ENCODE measurements around the gene AHDC1. TPM values are rescaled to one million over a fixed set of nuclear protein-coding genes. Genes with fewer than 3 reads are reported as not detected.

AHDC1 gene
- total RNA-seq, 4 donors from 2014 or later: 25.5 to 91.4 (median 47.8) TPM

DNA sequence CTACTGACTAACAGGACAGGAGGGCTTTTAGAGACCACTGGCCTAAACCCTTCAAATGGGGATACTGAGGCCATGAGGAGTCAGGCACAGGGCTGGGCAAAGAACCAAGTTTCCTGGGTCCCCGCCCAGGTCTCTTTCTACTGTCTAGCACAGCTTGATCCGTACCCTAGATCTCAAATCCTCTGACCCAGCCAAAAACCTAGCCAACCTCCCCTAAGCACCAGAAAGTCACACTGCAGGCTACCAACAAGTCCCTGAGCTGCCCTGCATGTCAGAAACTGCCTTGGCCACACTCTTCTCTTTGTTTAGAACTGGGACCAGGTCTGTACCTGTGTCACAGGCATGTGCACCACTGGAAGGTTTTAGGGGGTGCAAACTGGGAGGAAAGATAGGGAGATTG is 33.6 kb downstream of the AHDC1 start:
- DNase-seq: peak; percentile 52 to 66

DNA sequence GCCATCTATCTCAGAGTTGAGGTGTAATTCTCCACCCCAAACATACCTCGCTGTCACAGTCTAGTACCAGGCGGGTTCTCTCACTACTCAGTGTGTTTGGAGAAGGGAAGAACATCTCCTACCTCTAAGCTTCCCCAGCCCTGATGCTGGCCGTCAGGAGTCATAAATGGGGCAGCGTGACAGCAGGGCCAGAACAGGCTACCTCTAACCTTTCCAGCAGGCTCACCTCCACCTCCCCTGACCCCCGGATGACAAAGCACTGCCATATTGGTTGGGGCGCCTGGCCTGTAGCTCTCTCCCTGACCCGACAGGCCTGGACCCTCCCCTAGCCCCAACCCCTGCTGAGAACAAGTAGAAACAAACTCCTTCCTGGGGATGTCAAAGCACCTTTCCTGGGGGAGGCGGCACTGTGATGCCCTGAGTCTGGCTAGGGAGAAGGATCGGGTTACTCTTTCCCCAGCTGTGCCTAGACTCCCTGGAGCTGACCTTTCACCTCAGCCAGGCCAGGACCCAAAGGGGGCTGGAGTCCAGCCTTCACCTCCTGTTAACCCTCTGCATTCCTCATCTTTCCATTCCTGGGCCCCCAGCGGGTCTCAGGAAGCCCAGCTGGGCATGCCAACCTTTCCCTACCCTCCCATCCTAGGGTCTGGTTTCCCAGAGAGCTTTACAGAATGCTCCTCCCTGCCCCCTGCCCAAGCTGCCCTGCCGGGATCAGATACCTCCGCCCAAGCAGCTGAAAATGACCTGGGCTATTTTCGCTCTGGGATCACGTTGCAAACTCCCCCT is 34.2 kb downstream of the AHDC1 start:
- TF ChIP-seq CTCF (IDR thresholded peaks at IDR 0.05) (no peak), POLR2A (IDR thresholded peaks at IDR 0.05) (no peak)
- WGBS, 2 donors: 72 to 74% methylated on average over 14 of the region's 14 CpGs
- H3K27ac ChIP-seq: peak overlapping the region; percentile 87 to 98 (median 88)
- no peak overlapping the region for H3K4me3 ChIP-seq (replicated peaks in 1 of 3)
- intact Hi-C loops (cut with DNase I): no loop called here
- no peaks in the 10 kb centered on the region for H3K27me3 ChIP-seq
- no peak for DNase-seq
- H3K4me1 ChIP-seq: peaks cover 84 to 96% of the 10 kb centered on the region in 2 donors
- no peaks in the 10 kb centered on the region for H3K9me3 ChIP-seq
- H3K36me3 ChIP-seq: no peaks in the 10 kb centered on the region

More for the DNA sequence above, 33.6 kb downstream of the AHDC1 start:
- no peaks in the 10 kb centered on the region for H3K9me3 ChIP-seq
- H3K4me1 ChIP-seq: peaks cover 82 to 96% of the 10 kb centered on the region in 2 donors
- H3K27me3 ChIP-seq: no peaks in the 10 kb centered on the region
- WGBS, 2 donors: 37 to 41% methylated on average over 2 of the region's 2 CpGs
- peak overlapping the region; percentile 87 to 98 (median 88) for H3K27ac ChIP-seq
- H3K4me3 ChIP-seq (replicated peaks in 1 of 3): no peak overlapping the region
- TF ChIP-seq CTCF (IDR thresholded peaks at IDR 0.05) (no peak), POLR2A (IDR thresholded peaks at IDR 0.05) (no peak)
- no peaks in the 10 kb centered on the region for H3K36me3 ChIP-seq
- intact Hi-C loops (cut with DNase I): no loop called here

DNA sequence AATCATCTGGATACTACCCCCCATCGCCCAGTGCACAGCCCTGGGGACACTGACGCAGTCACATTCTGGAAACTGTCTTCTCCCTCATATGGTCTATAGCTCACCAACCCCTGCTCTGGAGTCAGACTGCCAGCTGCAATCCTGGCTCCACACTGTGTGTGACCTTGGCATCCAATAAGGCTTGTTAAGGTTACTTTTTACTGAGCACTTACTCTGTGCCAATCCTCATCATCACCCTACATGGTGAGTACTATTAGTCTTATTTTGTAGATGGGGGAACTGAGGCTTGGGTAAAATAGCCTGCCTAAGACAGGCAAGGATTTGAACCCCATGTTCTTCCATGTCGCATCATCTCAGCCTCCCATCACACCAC is 34.9 kb downstream of the AHDC1 start:
- no peaks in the 10 kb centered on the region for H3K36me3 ChIP-seq
- intact Hi-C loops (cut with DNase I): no loop called here
- H3K4me1 ChIP-seq: peaks cover 84 to 96% of the 10 kb centered on the region in 2 donors
- DNase-seq: no peak
- peak overlapping the region; percentile 87 to 98 (median 88) for H3K27ac ChIP-seq
- H3K9me3 ChIP-seq: no peaks in the 10 kb centered on the region
- peak overlapping the region in 1 of 3 donors; percentile 28 for H3K4me3 ChIP-seq (replicated peaks in 1 of 3)
- H3K27me3 ChIP-seq: no peaks in the 10 kb centered on the region
- TF ChIP-seq POLR2A (IDR thresholded peaks at IDR 0.05) (no peak), CTCF (IDR thresholded peaks at IDR 0.05) (no peak)
- WGBS, 2 donors: 65 to 92% methylated on average over 3 of the region's 3 CpGs

DNA sequence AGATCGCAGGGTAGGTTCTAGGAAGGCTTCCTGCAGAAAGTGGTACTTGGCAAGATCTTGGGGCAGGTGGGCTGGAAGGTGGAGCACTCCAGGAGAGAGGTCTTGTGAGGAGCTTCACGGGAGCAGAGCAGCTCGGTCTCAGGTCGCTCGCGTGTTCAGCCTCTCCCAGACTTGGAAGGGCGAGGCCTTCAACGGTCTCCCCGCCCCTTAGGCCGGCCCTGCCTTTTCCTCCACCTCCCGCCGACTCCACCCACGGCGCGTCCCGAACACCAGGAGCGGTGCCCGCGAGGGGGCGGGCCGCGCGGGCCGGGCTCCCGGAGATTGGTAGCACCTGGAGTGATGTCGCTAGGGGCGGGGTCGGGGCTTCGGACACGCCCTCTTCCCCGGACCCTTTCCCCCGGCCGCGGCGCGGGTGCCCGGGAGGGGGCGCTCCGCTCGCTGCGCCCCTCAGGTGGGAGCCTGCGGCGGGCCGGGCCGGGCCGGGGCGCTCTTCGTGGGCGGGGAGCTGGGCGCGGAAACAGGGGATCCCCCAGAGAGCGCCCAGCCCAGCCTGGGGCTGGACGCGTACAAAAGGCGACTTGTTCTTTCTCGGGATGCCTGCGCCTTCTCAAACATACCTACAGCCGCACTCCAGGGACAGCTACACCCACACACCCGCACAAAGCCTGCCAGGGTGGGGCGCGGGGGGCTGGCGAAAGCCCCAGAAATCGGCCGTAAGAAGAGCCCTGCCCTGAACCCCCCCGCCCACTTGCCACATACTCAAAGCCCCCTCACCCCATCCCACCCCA is 35.5 kb downstream of the AHDC1 start:
- Histone ChIP-seq H3K27me3 (no peaks in the 10 kb centered on the region), H3K36me3 (no peaks in the 10 kb centered on the region), H3K4me1 (peaks cover 85 to 96% of the 10 kb centered on the region in 2 donors), H3K4me3 (replicated peaks in 1 of 3) (peak overlapping the region in 1 of 3 donors; percentile 28), H3K9me3 (no peaks in the 10 kb centered on the region), H3K27ac (peak overlapping the region; percentile 87 to 98 (median 88))
- 9 to 10% methylated on average over 15 to 36 of the region's 65 CpGs for WGBS, 2 donors
- TF ChIP-seq CTCF (IDR thresholded peaks at IDR 0.05) (peak in 5 of 6 experiments; percentile 15 to 83 (median 77)), POLR2A (IDR thresholded peaks at IDR 0.05) (peak in 1 of 2 donors; percentile 89)
- intact Hi-C loops (cut with DNase I): no loop called here
- DNase-seq: peak; percentile 99

DNA sequence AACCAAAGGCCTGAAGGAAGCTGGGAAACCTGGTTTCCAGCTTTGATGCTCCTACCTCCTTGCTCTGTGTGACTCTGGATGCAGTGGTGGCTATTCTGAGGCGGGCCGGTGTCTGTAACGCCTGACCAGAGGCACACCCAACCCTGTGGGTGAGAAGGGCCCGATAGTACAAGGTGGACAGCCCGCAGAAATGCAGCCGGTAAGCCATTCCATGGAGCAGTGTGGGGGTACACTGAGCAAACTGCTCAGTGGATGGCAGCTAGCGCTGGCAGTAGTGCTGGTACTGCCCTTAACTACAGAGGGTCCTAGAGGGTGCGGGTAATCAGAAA is 36.0 kb downstream of the AHDC1 start:
- Histone ChIP-seq H3K9me3 (no peaks in the 10 kb centered on the region), H3K36me3 (no peaks in the 10 kb centered on the region), H3K27ac (peak overlapping the region; percentile 53 to 61 (median 56)), H3K4me3 (replicated peaks in 1 of 3) (no peak overlapping the region), H3K27me3 (no peaks in the 10 kb centered on the region), H3K4me1 (peaks cover 83 to 95% of the 10 kb centered on the region in 2 donors)
- DNase-seq: no peak
- intact Hi-C loops (cut with DNase I): no loop called here
- TF ChIP-seq CTCF (IDR thresholded peaks at IDR 0.05) (no peak), POLR2A (IDR thresholded peaks at IDR 0.05) (no peak)
- WGBS, 2 donors: 75 to 76% methylated on average over 4 to 5 of the region's 8 CpGs
